Right cardiac atrium (tissue), 5 donors: ENCODE data around the gene KCNH3. TPM values are rescaled to one million over a fixed set of nuclear protein-coding genes. Genes with fewer than 3 reads are reported as not detected.
"Not testable (repeated sequence)": the region's sequence is repeated elsewhere in the genome, so short reads cannot be mapped to it uniquely, and the experiment has no call there.

ENCODE experiments used
- ATAC-seq, 2 donors: fragments of 200-7000 bp; cut with Tn5 transposase; one replicate each; pipeline versions ENCODE4 v1.8.0 to v1.9.1; 2020; ENCODE audit warnings: moderate library complexity in 2 of 2, mild to moderate bottlenecking in 1 of 2
- DNase-seq, 3 donors: peaks; one replicate each; pipeline ENCODE4 v3.0.0-alpha.2; 2020
- H3K27ac ChIP-seq: one replicate; pipeline ENCODE4 v1.5.1; 2013; ENCODE audit warnings: mild to moderate bottlenecking, low read length, control low read depth, moderate library complexity
- H3K27me3 ChIP-seq: one replicate; pipeline ENCODE4 v1.6.1; 2013; ENCODE audit not compliant: control insufficient read depth, insufficient read depth
- H3K4me1 ChIP-seq: one replicate; pipeline ENCODE4 v1.6.1; 2013; ENCODE audit warnings: low read length; ENCODE audit not compliant: control insufficient read depth, insufficient read depth
- H3K4me3 ChIP-seq: one replicate; pipeline ENCODE4 v1.5.1; 2013; ENCODE audit warnings: low read length, control low read depth
- H3K9me3 ChIP-seq: one replicate; pipeline ENCODE4 v1.6.1; 2013; ENCODE audit warnings: low read length; ENCODE audit not compliant: control insufficient read depth
- WGBS: extraction: QIAGEN DNeasy Blood & Tissue Kit; methylation state at CpG from one replicate; pipeline ENCODE4 v1.1.7; 2013; 5-methylcytosine and 5-hydroxymethylcytosine counted together
- intact Hi-C, 4 donors: fragments of 100-400 bp; cut with DNase I; formaldehyde crosslinking; loops; one replicate each; pipeline versions ENCODE4 v1.11.0 to v1.14.0; 2022 to 2023
- polyA plus RNA-seq: library from polyadenylated mRNA; stranded (reverse); fragments of 200-250 nt; gene quantifications from one replicate; pipeline ENCODE4 v1.2.3, GENCODE V29; 2013
- total RNA-seq, 4 donors: library from RNA; stranded (reverse); fragmentation: NEBNext Ultra II Directional; extraction: Animal tissue kit (Norgen Biotek cat#: 25700); gene quantifications; one replicate each; pipeline ENCODE4 v1.2.1, GENCODE V29; 2021
- donor health status: healthy with polysubstance abuse.
- donor health status: DM: no; HTN: yes; CAD: no.
- donor health status: DM: no; HTN: no; CAD: no.
- donor health status: DM: no; HTN: yes; CAD: no; lungs with severe emphysema.
- donor health status: DM: yes; HTN: yes; CAD: no.

KCNH3 gene
- total and polyA plus RNA-seq, 5 donors, result 0.75 to 4.4 (median 1.4) TPM

DNA sequence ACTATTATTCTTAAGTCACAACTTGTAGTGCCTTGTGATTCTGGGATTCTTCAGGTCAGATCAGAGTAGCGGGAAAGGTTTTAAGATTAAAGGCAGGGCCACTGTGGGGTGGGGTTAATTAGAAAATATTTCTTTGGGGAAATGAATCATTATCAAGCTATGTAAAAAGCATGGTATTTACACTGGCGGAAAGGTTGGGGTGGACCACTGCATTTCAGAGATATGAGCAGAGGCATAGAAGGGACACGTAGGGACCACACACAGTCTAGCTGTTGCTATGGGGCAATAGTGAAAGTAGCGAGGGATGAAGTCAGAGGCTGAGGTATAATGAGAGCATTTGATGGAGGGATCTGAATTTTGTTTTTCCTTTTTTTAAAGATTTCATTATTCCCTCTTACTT is 31.7 kb upstream of the KCNH3 start:
- DNase-seq, result no peak
- Histone ChIP-seq H3K27me3 (no peaks in the 10 kb centered on the region), H3K27ac (no peak overlapping the region), H3K4me3 (no peak overlapping the region), H3K4me1 (no peaks in the 10 kb centered on the region), H3K9me3 (no peaks in the 10 kb centered on the region)
- WGBS, result 89% methylated on average over 4 of the region's 4 CpGs
- ATAC-seq, result peak; percentile 72 to 94
- intact Hi-C loops, result no loop called here

DNA sequence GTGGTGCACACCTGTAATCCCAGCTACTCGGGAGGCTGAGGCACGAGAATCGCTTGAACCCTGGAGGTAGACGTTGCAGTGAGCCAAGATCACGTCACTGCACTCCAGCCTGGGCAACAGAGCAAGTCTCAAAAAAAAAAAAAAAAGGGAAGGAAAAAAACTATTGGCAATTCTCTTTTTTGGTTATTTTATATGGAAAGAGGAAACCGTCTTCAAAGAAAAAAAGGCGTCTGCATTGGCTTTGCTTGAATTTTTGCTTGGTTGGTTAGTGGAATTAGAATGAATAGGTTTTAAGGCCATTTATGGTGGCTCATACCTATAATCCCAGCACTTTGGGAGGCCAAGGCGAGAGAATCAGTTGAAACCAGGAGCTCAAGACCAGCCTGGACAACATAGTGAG is 29.1 kb upstream of the KCNH3 start:
- intact Hi-C loops, result loop anchor here in 1 of 4 donors (5.0 kb wide), 1 partner anchor 152 kb away; no protein-coding TSS in a partner anchor

DNA sequence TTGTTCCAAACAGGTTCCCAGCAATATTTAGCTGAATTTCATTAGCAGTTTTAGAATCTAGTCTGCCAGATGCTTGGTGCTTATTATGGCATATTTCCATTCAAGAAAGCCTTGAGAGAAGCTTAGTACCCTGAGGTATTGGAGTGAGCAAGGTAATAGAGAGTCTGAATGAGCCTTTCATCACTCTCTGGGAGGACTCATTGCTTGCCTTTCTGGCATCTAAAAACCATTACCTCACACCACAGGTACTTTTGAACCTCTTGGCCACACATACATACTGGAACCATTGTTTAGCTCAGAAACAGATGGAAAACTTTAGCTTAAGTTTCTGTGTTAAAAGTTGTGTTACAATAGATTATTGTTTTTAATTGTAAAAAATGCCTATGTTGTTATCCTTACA is 27.4 kb upstream of the KCNH3 start:
- H3K9me3 ChIP-seq, result no peaks in the 10 kb centered on the region
- H3K4me3 ChIP-seq, result no peak overlapping the region
- H3K27ac ChIP-seq, result no peak overlapping the region
- DNase-seq, result no peak
- no peaks in the 10 kb centered on the region for H3K4me1 ChIP-seq
- H3K27me3 ChIP-seq, result no peaks in the 10 kb centered on the region
- intact Hi-C loops, result loop anchor here in 1 of 4 donors (5.0 kb wide), 1 partner anchor 154 kb away; no protein-coding TSS in a partner anchor
- ATAC-seq, result no peak

More for the DNA sequence above, 29.1 kb upstream of the KCNH3 start:
- not testable (repeated sequence) for ATAC-seq, H3K27ac ChIP-seq, H3K27me3 ChIP-seq, H3K4me1 ChIP-seq, H3K4me3 ChIP-seq, H3K9me3 ChIP-seq, DNase-seq
- 92% methylated on average over 8 of the region's 8 CpGs for WGBS

GRCh38 chr12:49512546-49512945 is 26.3 kb upstream of the KCNH3 start:
- no peaks in the 10 kb centered on the region for H3K4me1 ChIP-seq
- intact Hi-C loops, result loop anchor here in 3 of 4 donors (2.0 to 5.0 kb wide), 3 partner anchors 152 to 155 kb away; no protein-coding TSS in a partner anchor
- no peaks in the 10 kb centered on the region for H3K9me3 ChIP-seq
- no peak overlapping the region for H3K27ac ChIP-seq
- 87% methylated on average over 1 of the region's 1 CpG for WGBS
- H3K4me3 ChIP-seq, result no peak overlapping the region
- DNase-seq, result no peak
- no peak for ATAC-seq
- no peaks in the 10 kb centered on the region for H3K27me3 ChIP-seq

DNA sequence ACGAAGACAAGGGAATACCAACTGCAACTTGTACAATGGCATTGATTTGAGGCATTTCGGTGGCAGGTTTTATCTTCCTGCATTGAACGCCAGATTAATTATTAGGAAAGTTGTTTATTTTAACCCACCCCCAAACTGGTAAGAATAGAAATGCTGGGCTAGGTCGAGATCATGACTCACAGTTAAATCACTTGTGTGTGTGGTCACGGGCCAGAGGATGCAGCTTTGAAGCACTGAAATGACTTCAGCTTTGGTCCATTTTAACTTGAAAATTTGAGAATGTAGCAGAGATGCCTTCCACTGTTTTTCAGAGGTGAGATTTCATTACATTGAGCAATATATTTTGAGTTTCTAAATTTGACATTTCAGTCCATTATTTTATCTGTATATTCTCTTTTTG is 23.6 kb upstream of the KCNH3 start:
- no peaks in the 10 kb centered on the region for H3K4me1 ChIP-seq
- no peak overlapping the region for H3K27ac ChIP-seq
- intact Hi-C loops, result loop anchor here in 1 of 4 donors (2.0 kb wide), 1 partner anchor 156 kb away; no protein-coding TSS in a partner anchor
- no peaks in the 10 kb centered on the region for H3K27me3 ChIP-seq
- no peaks in the 10 kb centered on the region for H3K9me3 ChIP-seq
- DNase-seq (no peak), ATAC-seq (no peak)
- 85% methylated on average over 5 of the region's 5 CpGs for WGBS
- no peak overlapping the region for H3K4me3 ChIP-seq

GRCh38 chr12:49518914-49519573 is 19.8 kb upstream of the KCNH3 start:
- no peaks in the 10 kb centered on the region for H3K9me3 ChIP-seq
- no peak overlapping the region for H3K27ac ChIP-seq
- 77% methylated on average over 2 of the region's 2 CpGs for WGBS
- intact Hi-C loops, result no loop called here
- no peaks in the 10 kb centered on the region for H3K27me3 ChIP-seq
- no peak for DNase-seq
- H3K4me3 ChIP-seq, result no peak overlapping the region
- no peaks in the 10 kb centered on the region for H3K4me1 ChIP-seq
- no peak for ATAC-seq

GRCh38 chr12:49519574-49519936 is 19.3 kb upstream of the KCNH3 start:
- DNase-seq, result no peak
- no peak overlapping the region for H3K27ac ChIP-seq
- H3K4me3 ChIP-seq, result no peak overlapping the region
- no peaks in the 10 kb centered on the region for H3K27me3 ChIP-seq
- H3K9me3 ChIP-seq, result no peaks in the 10 kb centered on the region
- intact Hi-C loops, result no loop called here
- H3K4me1 ChIP-seq, result no peaks in the 10 kb centered on the region
- no peak for ATAC-seq
- 98% methylated on average over 5 of the region's 5 CpGs for WGBS

GRCh38 chr12:49521389-49521788 is 17.4 kb upstream of the KCNH3 start:
- no peaks in the 10 kb centered on the region for H3K27me3 ChIP-seq
- intact Hi-C loops, result no loop called here
- no peak overlapping the region for H3K4me3 ChIP-seq
- H3K4me1 ChIP-seq, result no peaks in the 10 kb centered on the region
- DNase-seq (no peak), ATAC-seq (no peak)
- no peak overlapping the region for H3K27ac ChIP-seq
- no peaks in the 10 kb centered on the region for H3K9me3 ChIP-seq
- WGBS, result 90% methylated on average over 4 of the region's 4 CpGs

DNA sequence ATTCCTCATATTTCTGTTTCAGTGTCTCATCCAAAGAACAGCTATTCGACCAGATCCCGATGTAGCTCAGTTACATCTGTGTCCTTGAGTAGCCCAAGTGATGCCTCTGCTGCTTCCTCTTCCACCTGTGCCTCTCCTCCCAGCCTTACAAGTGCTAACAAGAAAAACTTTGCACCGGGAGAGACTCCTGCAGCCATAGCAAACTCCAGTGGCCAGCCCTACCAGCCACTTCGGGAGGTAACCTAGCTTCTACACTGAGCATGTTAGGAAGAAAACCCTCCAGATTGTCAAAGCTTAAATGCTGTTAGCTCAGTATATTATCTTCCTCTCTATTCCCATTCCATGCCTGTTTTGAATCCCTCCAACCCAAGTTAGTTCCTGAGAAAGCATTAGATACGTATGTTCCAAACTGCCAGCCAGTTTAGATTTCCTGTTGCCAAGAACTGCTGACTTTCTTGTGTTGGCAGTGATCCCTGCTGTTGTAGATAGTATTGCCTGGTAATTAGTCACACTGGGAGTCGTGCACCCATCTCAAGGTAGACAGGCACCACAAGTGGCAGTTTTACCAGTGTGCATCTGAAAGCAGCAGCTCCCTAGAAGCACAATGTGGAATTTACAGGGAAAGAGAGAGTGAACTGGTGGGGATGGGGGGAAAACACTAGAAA is 14.0 kb upstream of the KCNH3 start:
- no peaks in the 10 kb centered on the region for H3K4me1 ChIP-seq
- H3K27me3 ChIP-seq, result no peaks in the 10 kb centered on the region
- H3K27ac ChIP-seq, result peak overlapping the region; percentile 70
- no peak for DNase-seq
- WGBS, result 66% methylated on average over 6 of the region's 6 CpGs
- intact Hi-C loops, result no loop called here
- no peaks in the 10 kb centered on the region for H3K9me3 ChIP-seq
- no peak overlapping the region for H3K4me3 ChIP-seq
- ATAC-seq, result peak; percentile 73 to 76

DNA sequence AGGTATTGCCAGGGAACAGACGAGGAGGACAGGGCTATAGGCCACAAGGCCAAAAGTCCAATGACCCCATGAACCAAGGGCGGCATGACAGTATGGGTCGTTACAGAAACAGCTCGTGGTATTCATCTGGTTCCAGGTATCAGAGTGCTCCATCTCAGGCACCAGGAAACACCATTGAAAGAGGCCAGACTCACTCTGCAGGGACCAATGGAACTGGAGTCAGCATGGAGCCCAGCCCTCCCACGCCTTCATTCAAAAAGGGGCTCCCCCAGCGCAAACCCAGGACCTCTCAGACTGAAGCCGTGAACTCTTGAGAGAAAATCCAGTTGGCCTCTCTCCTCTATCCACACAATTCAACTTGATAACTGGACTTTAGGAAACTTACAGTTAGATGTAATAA is 12.9 kb upstream of the KCNH3 start:
- WGBS, result 92% methylated on average over 7 of the region's 7 CpGs
- Histone ChIP-seq H3K27ac (no peak overlapping the region), H3K4me1 (no peaks in the 10 kb centered on the region), H3K4me3 (no peak overlapping the region), H3K9me3 (no peaks in the 10 kb centered on the region), H3K27me3 (no peaks in the 10 kb centered on the region)
- no peak for ATAC-seq
- intact Hi-C loops, result no loop called here
- DNase-seq, result no peak

GRCh38 chr12:49527361-49528130 is 11.3 kb upstream of the KCNH3 start:
- Histone ChIP-seq H3K27me3 (no peaks in the 10 kb centered on the region), H3K4me3 (no peak overlapping the region), H3K9me3 (no peaks in the 10 kb centered on the region), H3K27ac (no peak overlapping the region), H3K4me1 (no peaks in the 10 kb centered on the region)
- ATAC-seq, result no peak
- DNase-seq, result no peak
- WGBS, result 94% methylated on average over 7 of the region's 7 CpGs
- intact Hi-C loops, result no loop called here
